ENCODE measurements around the gene ANKRD27. TPM values are rescaled to one million over a fixed set of nuclear protein-coding genes. Genes with fewer than 3 reads are reported as not detected.
"Not testable (repeated sequence)": the region's sequence is repeated elsewhere in the genome, so short reads cannot be mapped to it uniquely, and the experiment has no call there.

Gene ANKRD27
- total RNA-seq, 4 donors from 2014 or later, result 24.1 to 46.0 (median 28.6) TPM

- intact Hi-C loops (cut with DNase I; ENCODE audit: low total_unique reads); H3K4me3 ChIP-seq (ENCODE audit: low read depth, poor library complexity, severe bottlenecking); DNase-seq (ENCODE audit: low spot score in 2 of 2): not testable (repeated sequence)
- 23 to 28% methylated on average over 2 of the region's 2 CpGs for WGBS, 2 donors
These were observed 19.9 kb upstream of the ANKRD27 start for GRCh38 chr19:32694851-32695250.

- DNase-seq (ENCODE audit: low spot score in 2 of 2); intact Hi-C loops (cut with DNase I; ENCODE audit: low total_unique reads); H3K4me3 ChIP-seq (ENCODE audit: low read depth, poor library complexity, severe bottlenecking): not testable (repeated sequence)
- WGBS, 2 donors, result 33 to 42% methylated on average over 2 of the region's 2 CpGs
These were observed 19.3 kb upstream of the ANKRD27 start for GRCh38 chr19:32694316-32694715.

- intact Hi-C loops (cut with DNase I; ENCODE audit: low total_unique reads), result not testable (repeated sequence)
- 85 to 88% methylated on average over 20 of the region's 20 CpGs for WGBS, 2 donors
These were observed 18.4 kb upstream of the ANKRD27 start for GRCh38 chr19:32693151-32694108.

GRCh38 chr19:32692727-32693061 is 17.7 kb upstream of the ANKRD27 start:
- intact Hi-C loops (cut with DNase I; ENCODE audit: low total_unique reads), result no loop called here

More at GRCh38 chr19:32693151-32694108, 18.4 kb upstream of the ANKRD27 start:
- DNase-seq (ENCODE audit: low spot score in 2 of 2); H3K4me3 ChIP-seq (ENCODE audit: low read depth, poor library complexity, severe bottlenecking): not testable (repeated sequence)

GRCh38 chr19:32691952-32692726 is 17.2 kb upstream of the ANKRD27 start:
- WGBS, 2 donors, result 0% methylated on average over 2 to 78 of the region's 93 CpGs
- intact Hi-C loops (cut with DNase I; ENCODE audit: low total_unique reads), result no loop called here
- TF ChIP-seq CTCF (IDR thresholded peaks at IDR 0.05) (no peak), POLR2A (IDR thresholded peaks at IDR 0.05) (no peak)
- peak overlapping the region; percentile 75 for H3K4me3 ChIP-seq (ENCODE audit: low read depth, poor library complexity, severe bottlenecking)
- DNase-seq (ENCODE audit: low spot score in 2 of 2), result peak; percentile 45 to 91

More at GRCh38 chr19:32692727-32693061, 17.7 kb upstream of the ANKRD27 start:
- H3K4me3 ChIP-seq (ENCODE audit: low read depth, poor library complexity, severe bottlenecking), result peak overlapping the region; percentile 75
- WGBS, 2 donors, result 4 to 18% methylated on average over 5 to 7 of the region's 7 CpGs
- no peak for TF ChIP-seq CTCF (IDR thresholded peaks at IDR 0.05)
- no peak for TF ChIP-seq POLR2A (IDR thresholded peaks at IDR 0.05)
- DNase-seq (ENCODE audit: low spot score in 2 of 2), result no peak

- intact Hi-C loops (cut with DNase I; ENCODE audit: low total_unique reads), result no loop called here
- peak within 1 kb of the TSS; percentile 75 for H3K4me3 ChIP-seq (ENCODE audit: low read depth, poor library complexity, severe bottlenecking)
- TF ChIP-seq CTCF (IDR thresholded peaks at IDR 0.05) (no peak), POLR2A (IDR thresholded peaks at IDR 0.05) (no peak)
- peak; percentile 79 to 95 for DNase-seq (ENCODE audit: low spot score in 2 of 2)
- 4 to 10% methylated on average over 12 to 25 of the region's 32 CpGs for WGBS, 2 donors
These were observed 16.4 kb upstream of the ANKRD27 start, which contains the start of gene NUDT19 for GRCh38 chr19:32691291-32691951. Gene NUDT19, plus strand, starts transcription at chr19:32691821. Its CDS starts 140 bp downstream, at chr19:32691961.

- no peak for TF ChIP-seq CTCF (IDR thresholded peaks at IDR 0.05)
- no peak for TF ChIP-seq POLR2A (IDR thresholded peaks at IDR 0.05)
- WGBS, 2 donors, result 58 to 68% methylated on average over 1 of the region's 1 CpG
- intact Hi-C loops (cut with DNase I; ENCODE audit: low total_unique reads), result no loop called here
- no peak for DNase-seq (ENCODE audit: low spot score in 2 of 2)
- no peak overlapping the region for H3K4me3 ChIP-seq (ENCODE audit: low read depth, poor library complexity, severe bottlenecking)
These were observed 13.3 kb upstream of the ANKRD27 start for GRCh38 chr19:32688311-32688710.

Measured in lower leg skin (tissue), 4 donors.